GM12878 (cell line): ENCODE measurements around the gene ZNF22. TPM values are rescaled to one million over a fixed set of nuclear protein-coding genes. Genes with fewer than 3 reads are reported as not detected.
A peak's percentile ranks its signal among the peaks of the same experiment; 100 is the strongest.

ENCODE experiments used
- ATF2 ChIP-seq: IDR thresholded peaks from 2 replicates; pipeline ENCODE4 v1.6.1; 2012; ENCODE audit warnings: low read length, inconsistent platforms
- ATF7 ChIP-seq: fragments of 450-650 bp; IDR thresholded peaks from 2 replicates; pipeline ENCODE4 v1.6.1; 2016; ENCODE audit warnings: low read depth, mild to moderate bottlenecking
- CBX3 ChIP-seq: fragments of 200-600 bp; sonication (generic); IDR thresholded peaks from 2 replicates; pipeline ENCODE4 v1.6.1; 2016; ENCODE audit warnings: low read depth, borderline replicate concordance
- ETV6 ChIP-seq, 2 experiments: fragments of 450-650 bp in 1 of 2; IDR thresholded peaks in 1 of 2; conservative IDR thresholded peaks in 1 of 2; 2 replicates each; pipeline ENCODE4 v1.6.1; 2014; ENCODE audit warnings: antibody characterized with exemption in 1 of 2, borderline replicate concordance in 1 of 2, low read depth in 1 of 2, mild to moderate bottlenecking in 1 of 2, moderate library complexity in 1 of 2
- IKZF1 ChIP-seq: fragments of 450-650 bp; conservative IDR thresholded peaks from 2 replicates; pipeline ENCODE4 v1.6.1; 2017; ENCODE audit warnings: antibody characterized with exemption, mild to moderate bottlenecking
- IRF5 ChIP-seq: fragments of 450-650 bp; IDR thresholded peaks from 2 replicates; pipeline ENCODE4 v1.6.1; 2017; ENCODE audit warnings: borderline replicate concordance
- NFXL1 ChIP-seq: fragments of 450-650 bp; IDR thresholded peaks from 2 replicates; pipeline ENCODE4 v1.6.1; 2017; ENCODE audit warnings: antibody characterized with exemption, mild to moderate bottlenecking, borderline replicate concordance
- NFYB ChIP-seq: IDR thresholded peaks from 2 replicates; pipeline ENCODE4 v1.6.1; 2011; ENCODE audit warnings: low read depth, mild to moderate bottlenecking, low read length, improper control_type of control experiment, moderate library complexity; ENCODE audit not compliant: insufficient read depth
- POLR2AphosphoS5 ChIP-seq: IDR thresholded peaks from 2 replicates; pipeline ENCODE4 v1.6.1; 2011; ENCODE audit warnings: mild to moderate bottlenecking, low read length, inconsistent platforms
- PRDM15 ChIP-seq: fragments of 450-650 bp; formaldehyde crosslinking; IDR thresholded peaks from 2 replicates; pipeline ENCODE4 v1.4.0; 2020; ENCODE audit warnings: mild to moderate bottlenecking, moderate library complexity
- RAD51 ChIP-seq: fragments of 450-650 bp; IDR thresholded peaks from 2 replicates; pipeline ENCODE4 v1.6.1; 2016; ENCODE audit warnings: moderate library complexity, mild to moderate bottlenecking, inconsistent platforms
- SIX5 ChIP-seq: IDR thresholded peaks from 2 replicates; pipeline ENCODE4 v1.6.1; 2011; ENCODE audit warnings: mild to moderate bottlenecking, low read depth, low read length, moderate library complexity; ENCODE audit not compliant: severe bottlenecking
- SREBF2 ChIP-seq: IDR thresholded peaks from 2 replicates; pipeline ENCODE4 v1.6.1; 2012; ENCODE audit warnings: mild to moderate bottlenecking, low read length
- SRF ChIP-seq, 2 experiments: IDR thresholded peaks; 2 replicates each; pipeline ENCODE4 v1.6.1; 2011; ENCODE audit warnings: low read depth in 2 of 2, low read length in 2 of 2, mild to moderate bottlenecking in 1 of 2, moderate library complexity in 1 of 2
- STAT3 ChIP-seq: IDR thresholded peaks from 2 replicates; pipeline ENCODE4 v1.6.1; 2011; ENCODE audit warnings: low read depth, low read length, improper control_type of control experiment
- YBX1 ChIP-seq: fragments of 450-650 bp; IDR thresholded peaks from 2 replicates; pipeline ENCODE4 v1.6.1; 2016; ENCODE audit warnings: antibody characterized with exemption
- ZBTB40 ChIP-seq: fragments of 450-650 bp; IDR thresholded peaks from 2 replicates; pipeline ENCODE4 v1.6.1; 2016; ENCODE audit warnings: mild to moderate bottlenecking, moderate library complexity, borderline replicate concordance
- ZNF24 ChIP-seq: fragments of 450-650 bp; IDR thresholded peaks from 2 replicates; pipeline ENCODE4 v1.6.1; 2017; ENCODE audit warnings: antibody characterized with exemption, mild to moderate bottlenecking
- ZNF384 ChIP-seq: IDR thresholded peaks from 2 replicates; pipeline ENCODE4 v1.6.1; 2012; ENCODE audit warnings: low read depth, mild to moderate bottlenecking, low read length, improper control_type of control experiment, borderline replicate concordance
- ZZZ3 ChIP-seq: IDR thresholded peaks from 2 replicates; pipeline ENCODE4 v1.6.1; 2011; ENCODE audit warnings: low read depth; ENCODE audit not compliant: control insufficient read depth, insufficient read length
- polyA plus RNA-seq, 11 experiments: library from polyadenylated mRNA; depleted of rRNA in 4 of 11; unstranded in 6 of 11; stranded (reverse) in 5 of 11; fragments of >200 nt; fragmentation: Nextera tagmentation in 4 of 11; fragmentation: Illumina TruSeq in 1 of 11; extraction: Ambion mirVana in 4 of 11; extraction: Trizol in 1 of 11; gene quantifications; 1 replicate in 1 of 11; 2 replicates in 10 of 11; pipeline versions ENCODE4 v1.2.1 to v1.2.3, GENCODE V29; 2011 to 2016; ENCODE audit warnings: inconsistent platforms in 2 of 11, missing spikeins in 2 of 11, low read depth in 1 of 11
- total RNA-seq, 4 experiments: library from RNA; depleted of rRNA in 3 of 4; stranded (reverse); fragments of >200 nt in 3 of 4; fragmentation: Illumina TruSeq in 1 of 4; extraction: Trizol in 1 of 4; gene quantifications; 2 replicates each; pipeline versions ENCODE4 v1.2.1 to v1.2.3, GENCODE V29; 2013 to 2021

Gene ZNF22
- total and polyA plus RNA-seq, 10 of the 15 experiments (the other 5 are each of a cell fraction or from before 2014, with no cell fraction given), result 31.1 to 74.4 (median 43.8) TPM

- TF ChIP-seq ZBTB40, result no peak
- TF ChIP-seq YBX1, result no peak
- no peak for TF ChIP-seq ZNF384
- peak; percentile 69 for TF ChIP-seq ATF7
- TF ChIP-seq IKZF1, result peak; percentile 81
- no peak for TF ChIP-seq STAT3
- no peak for TF ChIP-seq ZZZ3
- TF ChIP-seq IRF5, result no peak
- TF ChIP-seq POLR2AphosphoS5, result peak; percentile 98
- no peak for TF ChIP-seq RAD51
- no peak for TF ChIP-seq CBX3
- TF ChIP-seq SRF (IDR thresholded peaks at IDR 0.05; ENCODE audit: low read depth in 2 of 2, low read length in 2 of 2), result peak; percentile 42 to 86; a peak in 3 of 4 replicates
- TF ChIP-seq SREBF2, result no peak
- no peak for TF ChIP-seq ZNF24
- no peak for TF ChIP-seq NFXL1
- TF ChIP-seq NFYB, result no peak
- TF ChIP-seq ATF2, result no peak
- no peak for TF ChIP-seq SIX5
- TF ChIP-seq PRDM15, result no peak
- TF ChIP-seq ETV6 (conservative IDR thresholded peaks at IDR 0.05 in 1 of 2, IDR thresholded peaks at IDR 0.05 in 1 of 2; ENCODE audit: borderline replicate concordance in 1 of 2, low read depth in 1 of 2), result no peak
These were observed 22.0 kb upstream of the ZNF22 start, which contains the start of gene DEPP1 (continued) for GRCh38 chr10:44978570-44979280.
